Heart right ventricle (tissue), 16 donors: ENCODE data around the gene PSKH1. TPM values are rescaled to one million over a fixed set of nuclear protein-coding genes. Genes with fewer than 3 reads are reported as not detected.

Experiments
- ATAC-seq, 8 donors: fragments of 200-7000 bp; cut with Tn5 transposase; one replicate each; pipeline ENCODE4 v1.9.1; 2020; ENCODE audit warnings: mild to moderate bottlenecking in 8 of 8, moderate library complexity in 8 of 8, moderate number of reproducible peaks in 1 of 8
- DNase-seq, 2 donors: peaks; one replicate each; pipeline ENCODE4 v3.0.0-alpha.2; 2020
- H3K27ac ChIP-seq, 10 donors: fragments of 200-600 bp; sonication (generic) in 2 of 10; one replicate each; pipeline versions ENCODE4 v1.5.0 to v1.8.0; 2020 to 2022; ENCODE audit warnings: mild to moderate bottlenecking in 3 of 10
- H3K27me3 ChIP-seq, 7 donors: fragments of 200-600 bp; one replicate each; pipeline ENCODE4 v1.8.0; 2021 to 2022; ENCODE audit warnings: mild to moderate bottlenecking in 2 of 7
- H3K36me3 ChIP-seq, 9 donors: fragments of 200-600 bp; sonication (generic) in 1 of 9; one replicate each; pipeline versions ENCODE4 v1.5.0 to v1.8.0; 2020 to 2022; ENCODE audit warnings: mild to moderate bottlenecking in 2 of 9
- H3K4me1 ChIP-seq, 9 donors: fragments of 200-600 bp; sonication (generic) in 1 of 9; one replicate each; pipeline versions ENCODE4 v1.5.0 to v1.8.0; 2020 to 2022; ENCODE audit warnings: mild to moderate bottlenecking in 4 of 9
- H3K4me3 ChIP-seq, 10 donors: fragments of 200-600 bp; sonication (generic) in 2 of 10; one replicate each; pipeline versions ENCODE4 v1.5.0 to v1.8.0; 2020 to 2022; ENCODE audit warnings: mild to moderate bottlenecking in 7 of 10, moderate library complexity in 2 of 10
- H3K9me3 ChIP-seq, 11 donors: fragments of 200-600 bp in 10 of 11; sonication (generic) in 2 of 11; one replicate each; pipeline versions ENCODE4 v1.5.0 to v1.8.0; 2013 to 2022; ENCODE audit warnings: mild to moderate bottlenecking in 2 of 11, control low read depth in 1 of 11, moderate library complexity in 1 of 11
- WGBS, 2 donors: extraction: QIAGEN DNeasy Blood & Tissue Kit; methylation state at CpG; one replicate each; pipeline ENCODE4 v1.1.7; 2013; ENCODE audit warnings: inconsistent platforms in 1 of 2; 5-methylcytosine and 5-hydroxymethylcytosine counted together
- intact Hi-C, 10 donors: fragments of 100-400 bp; cut with DNase I; formaldehyde crosslinking; loops; one replicate each; pipeline versions ENCODE4 v1.11.1 to v1.14.2; 2022
- polyA plus RNA-seq, 2 donors: library from polyadenylated mRNA; stranded (reverse); fragments of 200-250 nt; gene quantifications; one replicate each; pipeline ENCODE4 v1.2.3, GENCODE V29; 2013
- total RNA-seq, 10 donors: library from RNA; stranded (reverse); fragmentation: NEBNext Ultra II Directional in 3 of 10; extraction: Animal tissue kit (Norgen Biotek cat#: 25700) in 3 of 10; gene quantifications; one replicate each; pipeline versions ENCODE4 v1.2.1 to v1.2.4, GENCODE V29; 2021 to 2023
- TF ChIP-seq, protein P1 (sequence below), 9 donors: fragments of 200-600 bp; sonication (generic) in 2 of 9; IDR thresholded peaks; one replicate each; pipeline versions ENCODE4 v1.5.0 to v1.8.0; 2021 to 2022; ENCODE audit warnings: antibody characterized with exemption in 9 of 9, mild to moderate bottlenecking in 5 of 9, moderate library complexity in 1 of 9
- donor health status: Arrhythmogenic right ventricular cardiomyopathy.
- donor health status: ischemic (EF 13 %, LVEDD 7.1; RV severe dilation, severe dysfunction).
- donor health status: healthy with polysubstance abuse.
- donor health status: DM: no; HTN: yes; CAD: no.
- donor health status: DM: no; HTN: no; CAD: no.
- donor health status: ischemic (EF 25% LVEDD 6.9; RV normal size, moderate dysfunction).
- donor health status: ischemic (EF 25% LVEDD 5.7; RV mildly dilated, moderate dysfunction).
- donor health status: healthy.
- donor health status: DM: yes; HTN: yes; CAD: no.
- donor health status: Ischemic cardiomyopathy.
- donor health status: ischemic (EF 35%, LVEDD 5.7; RV mildly dilated, moderate dysfunction).
- donor health status: nonischemic (EF 11% LVEDD 7.7; RV severe dilation, severe dysfunction).
- donor health status: DM: yes; HTN: yes; CAD: no.
- donor health status: PGD.
- donor health status: ischemic (EF 29% LVEDD 5.4; RV normal size, mild dysfunction).
- donor health status: nonischemic (EF 23%, LVEDD 6.1; RV moderate dilation, normal function).

The PSKH1 gene
- total and polyA plus RNA-seq, 12 donors, result 15.7 to 24.5 (median 20.5) TPM

DNA sequence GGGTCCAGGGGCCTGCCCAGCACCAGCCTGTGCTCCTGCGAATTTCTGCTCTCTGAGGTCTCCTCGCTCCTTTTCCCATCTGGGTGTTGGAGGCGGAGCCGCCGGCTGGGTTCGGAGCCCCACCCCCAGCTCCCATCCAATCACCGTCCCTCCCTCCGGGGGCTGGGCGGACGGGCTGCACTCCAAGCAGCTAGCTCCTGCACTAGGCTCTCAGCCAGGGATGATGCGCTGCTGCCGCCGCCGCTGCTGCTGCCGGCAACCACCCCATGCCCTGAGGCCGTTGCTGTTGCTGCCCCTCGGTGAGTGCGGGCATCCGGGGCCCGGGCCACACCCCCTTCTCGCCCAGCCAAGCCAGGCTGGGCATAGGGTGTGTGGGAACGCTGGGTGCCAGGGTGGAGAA lies 8.4 kb upstream of the PSKH1 start, which contains the start of gene NRN1L:
TSS of gene NRN1L (plus strand) at position 202 of the 400 bp plus-strand sequence. CDS start at position 221, 19 bp downstream.
- peaks cover 0 to 73% (median 44%) of the 10 kb centered on the region in 9 donors for H3K36me3 ChIP-seq

DNA sequence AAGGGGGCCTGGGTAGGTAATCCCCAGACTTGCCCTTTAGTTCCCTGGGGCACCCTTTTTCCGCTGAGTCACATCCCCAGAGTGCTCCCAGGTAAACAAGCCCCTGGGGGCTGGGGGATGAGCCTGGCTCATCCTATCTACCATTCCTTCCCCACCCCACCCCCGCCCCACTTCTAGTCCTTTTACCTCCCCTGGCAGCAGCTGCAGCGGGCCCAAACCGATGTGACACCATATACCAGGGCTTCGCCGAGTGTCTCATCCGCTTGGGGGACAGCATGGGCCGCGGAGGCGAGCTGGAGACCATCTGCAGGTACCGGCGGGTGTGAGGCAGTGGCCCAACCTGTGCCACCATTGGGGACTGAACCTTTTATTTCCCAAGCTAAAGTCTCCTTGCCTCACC lies 7.5 kb upstream of the PSKH1 start:
- no peaks in the 10 kb centered on the region for H3K9me3 ChIP-seq
- 92 to 97% methylated on average over 12 of the region's 12 CpGs for WGBS, 2 donors
- TF ChIP-seq, protein P1, sequence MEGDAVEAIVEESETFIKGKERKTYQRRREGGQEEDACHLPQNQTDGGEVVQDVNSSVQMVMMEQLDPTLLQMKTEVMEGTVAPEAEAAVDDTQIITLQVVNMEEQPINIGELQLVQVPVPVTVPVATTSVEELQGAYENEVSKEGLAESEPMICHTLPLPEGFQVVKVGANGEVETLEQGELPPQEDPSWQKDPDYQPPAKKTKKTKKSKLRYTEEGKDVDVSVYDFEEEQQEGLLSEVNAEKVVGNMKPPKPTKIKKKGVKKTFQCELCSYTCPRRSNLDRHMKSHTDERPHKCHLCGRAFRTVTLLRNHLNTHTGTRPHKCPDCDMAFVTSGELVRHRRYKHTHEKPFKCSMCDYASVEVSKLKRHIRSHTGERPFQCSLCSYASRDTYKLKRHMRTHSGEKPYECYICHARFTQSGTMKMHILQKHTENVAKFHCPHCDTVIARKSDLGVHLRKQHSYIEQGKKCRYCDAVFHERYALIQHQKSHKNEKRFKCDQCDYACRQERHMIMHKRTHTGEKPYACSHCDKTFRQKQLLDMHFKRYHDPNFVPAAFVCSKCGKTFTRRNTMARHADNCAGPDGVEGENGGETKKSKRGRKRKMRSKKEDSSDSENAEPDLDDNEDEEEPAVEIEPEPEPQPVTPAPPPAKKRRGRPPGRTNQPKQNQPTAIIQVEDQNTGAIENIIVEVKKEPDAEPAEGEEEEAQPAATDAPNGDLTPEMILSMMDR (IDR thresholded peaks at IDR 0.05), result no peak
- intact Hi-C loops, result loop anchor here in 3 of 10 donors (2.0 to 5.0 kb wide), 3 partner anchors 42 to 157 kb away; no protein-coding TSS in a partner anchor
- H3K27ac ChIP-seq, result peak overlapping the region in 3 of 10 donors; percentile 65 to 91 (median 80)
- H3K36me3 ChIP-seq, result peaks cover 0 to 64% (median 36%) of the 10 kb centered on the region in 9 donors
- no peak overlapping the region for H3K4me3 ChIP-seq
- no peak for DNase-seq
- peaks cover 13 to 47% (median 24%) of the 10 kb centered on the region in 9 donors for H3K4me1 ChIP-seq
- no peak for ATAC-seq
- H3K27me3 ChIP-seq, result no peaks in the 10 kb centered on the region

More for the DNA sequence above, 8.4 kb upstream of the PSKH1 start, which contains the start of gene NRN1L:
- Histone ChIP-seq H3K27me3 (no peaks in the 10 kb centered on the region), H3K4me3 (peak within 1 kb of the TSS in 1 of 10 donors; percentile 9), H3K4me1 (peaks cover 19 to 54% (median 25%) of the 10 kb centered on the region in 9 donors), H3K9me3 (no peaks in the 10 kb centered on the region), H3K27ac (peak within 1 kb of the TSS in 7 of 10 donors; percentile 46 to 91 (median 80))
- intact Hi-C loops, result loop anchor here (2.0 to 5.0 kb wide), 6 partner anchors 33 to 158 kb away; partner anchors contain the start of genes DDX28 (in 1 of the 10) and DUS2 (in 1 of the 10)
- ATAC-seq (peak; percentile 64 to 87 (median 82)), DNase-seq (peak; percentile 91 to 92)
- TF ChIP-seq, protein P1 (IDR thresholded peaks at IDR 0.05), result no peak
- 21 to 39% methylated on average over 22 of the region's 22 CpGs for WGBS, 2 donors

DNA sequence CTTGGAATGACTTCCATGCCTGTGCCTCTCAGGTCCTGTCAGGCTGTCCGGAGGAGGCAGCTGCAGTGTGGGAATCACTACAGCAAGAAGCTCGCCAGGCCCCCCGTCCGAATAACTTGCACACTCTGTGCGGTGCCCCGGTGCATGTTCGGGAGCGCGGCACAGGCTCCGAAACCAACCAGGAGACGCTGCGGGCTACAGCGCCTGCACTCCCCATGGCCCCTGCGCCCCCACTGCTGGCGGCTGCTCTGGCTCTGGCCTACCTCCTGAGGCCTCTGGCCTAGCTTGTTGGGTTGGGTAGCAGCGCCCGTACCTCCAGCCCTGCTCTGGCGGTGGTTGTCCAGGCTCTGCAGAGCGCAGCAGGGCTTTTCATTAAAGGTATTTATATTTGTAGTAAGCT lies 7.1 kb upstream of the PSKH1 start:
- TF ChIP-seq, protein P1 (IDR thresholded peaks at IDR 0.05), result no peak
- Histone ChIP-seq H3K36me3 (peaks cover 0 to 60% (median 31%) of the 10 kb centered on the region in 9 donors), H3K4me3 (no peak overlapping the region), H3K27ac (no peak overlapping the region), H3K4me1 (peaks cover 13 to 42% (median 24%) of the 10 kb centered on the region in 9 donors), H3K9me3 (no peaks in the 10 kb centered on the region), H3K27me3 (no peaks in the 10 kb centered on the region)
- ATAC-seq (no peak), DNase-seq (no peak)
- intact Hi-C loops, result loop anchor here in 3 of 10 donors (2.0 to 5.0 kb wide), 3 partner anchors 41 to 157 kb away; no protein-coding TSS in a partner anchor
- 94 to 98% methylated on average over 19 of the region's 19 CpGs for WGBS, 2 donors

DNA sequence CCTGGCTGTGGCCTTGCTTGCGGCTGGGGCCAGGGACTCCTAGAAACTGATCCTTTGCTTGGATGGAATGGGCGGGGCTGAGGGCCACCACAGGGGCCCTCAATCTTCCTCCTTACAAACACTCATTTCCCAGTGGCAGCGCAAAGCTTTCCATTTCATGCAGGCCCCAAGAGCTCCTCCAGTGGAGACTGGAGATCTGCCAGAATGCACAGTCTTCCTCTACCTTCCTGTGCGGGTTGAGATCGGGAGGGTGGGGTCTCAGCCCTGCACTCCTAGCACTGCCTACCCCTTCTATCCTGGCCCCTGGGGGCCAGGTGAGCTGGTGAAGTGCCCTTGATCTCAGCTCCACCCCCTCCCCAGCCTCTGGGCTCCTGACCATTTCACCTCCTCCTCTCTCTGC lies 6.7 kb upstream of the PSKH1 start:
- intact Hi-C loops, result loop anchor here in 1 of 10 donors (5.0 kb wide), 1 partner anchor 41 kb away; no protein-coding TSS in a partner anchor
- ATAC-seq, result no peak

More for the DNA sequence above, 6.7 kb upstream of the PSKH1 start:
- Histone ChIP-seq H3K27ac (no peak overlapping the region), H3K4me3 (no peak overlapping the region), H3K27me3 (no peaks in the 10 kb centered on the region), H3K9me3 (no peaks in the 10 kb centered on the region), H3K36me3 (peaks cover 0 to 56% (median 27%) of the 10 kb centered on the region in 9 donors), H3K4me1 (peaks cover 13 to 38% (median 24%) of the 10 kb centered on the region in 9 donors)
- no peak for DNase-seq
- 91 to 95% methylated on average over 5 of the region's 5 CpGs for WGBS, 2 donors
- TF ChIP-seq, protein P1 (IDR thresholded peaks at IDR 0.05), result no peak
